H1 (cell line): ENCODE measurements around the gene SLC48A1. TPM values are rescaled to one million over a fixed set of nuclear protein-coding genes. Genes with fewer than 3 reads are reported as not detected.

ENCODE experiments used
- EZH2 ChIP-seq: fragments of 200-600 bp; sonication (generic); IDR thresholded peaks from 2 replicates; pipeline ENCODE4 v1.7.1; 2012; ENCODE audit warnings: low read depth, mild to moderate bottlenecking, moderate library complexity, low read length, inconsistent platforms; ENCODE audit not compliant: severe bottlenecking
- MAFK ChIP-seq: IDR thresholded peaks from 2 replicates; pipeline ENCODE4 v1.6.1; 2012; ENCODE audit warnings: low read depth, mild to moderate bottlenecking, improper control_type of control experiment, low read length
- RFX5 ChIP-seq: IDR thresholded peaks from 2 replicates; pipeline ENCODE4 v1.6.1; 2011; ENCODE audit warnings: low read depth, low read length, improper control_type of control experiment, borderline replicate concordance
- SAP30 ChIP-seq: fragments of 300-600 bp; sonication (generic); IDR thresholded peaks from 2 replicates; pipeline ENCODE4 v1.7.1; 2012; ENCODE audit warnings: low read length, moderate library complexity, mild to moderate bottlenecking, inconsistent platforms; ENCODE audit not compliant: insufficient read depth, insufficient replicate concordance
- SP1 ChIP-seq: IDR thresholded peaks from 2 replicates; pipeline ENCODE4 v1.6.1; 2011; ENCODE audit warnings: low read depth, low read length
- polyA plus RNA-seq, 7 experiments: library from polyadenylated mRNA; depleted of rRNA in 3 of 7; stranded (reverse) in 5 of 7; unstranded in 2 of 7; fragments of >200 nt in 5 of 7; fragments of 200-250 nt in 2 of 7; gene quantifications; 1 replicate in 5 of 7; 2 replicates in 1 of 7; 4 replicates in 1 of 7; pipeline versions ENCODE4 v1.2.1 to v1.2.3, GENCODE V29; 2011 to 2013; ENCODE audit warnings: missing spikeins in 2 of 7, mixed read lengths in 2 of 7
- total RNA-seq: library from RNA; stranded (reverse); fragmentation: NEBNext Ultra II Directional; extraction: Animal tissue kit (Norgen Biotek cat#: 25700); gene quantifications from 2 replicates; pipeline ENCODE4 v1.2.1, GENCODE V29; 2021
- TF ChIP-seq, protein P1 (sequence below): fragments of 300-600 bp; sonication (generic); IDR thresholded peaks from 2 replicates; pipeline ENCODE4 v1.7.1; 2012; ENCODE audit warnings: low read length, moderate library complexity, mild to moderate bottlenecking, inconsistent platforms; ENCODE audit not compliant: insufficient replicate concordance

SLC48A1 gene
- total and polyA plus RNA-seq, 2 of the 8 experiments (the other 6 are each of a cell fraction or from before 2014, with no cell fraction given), result 9.5 to 14.1 TPM

DNA sequence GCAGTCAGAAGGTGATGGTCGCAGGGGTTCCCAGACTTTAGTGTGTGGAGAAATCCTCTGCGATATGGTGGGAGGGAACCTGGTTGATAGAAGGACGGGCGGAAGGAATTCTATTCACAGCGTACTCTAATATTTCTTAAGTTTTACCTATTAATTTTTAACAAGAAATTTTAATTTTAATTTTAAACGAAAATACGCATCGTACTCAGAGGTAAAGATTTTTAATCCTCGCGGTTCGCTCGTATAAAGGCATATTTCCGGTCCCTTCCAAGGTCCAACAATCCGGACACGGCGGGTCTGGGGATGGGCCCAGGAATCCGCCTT is 338 bp upstream of the SLC48A1 start (continued):
- TF ChIP-seq, protein P1, sequence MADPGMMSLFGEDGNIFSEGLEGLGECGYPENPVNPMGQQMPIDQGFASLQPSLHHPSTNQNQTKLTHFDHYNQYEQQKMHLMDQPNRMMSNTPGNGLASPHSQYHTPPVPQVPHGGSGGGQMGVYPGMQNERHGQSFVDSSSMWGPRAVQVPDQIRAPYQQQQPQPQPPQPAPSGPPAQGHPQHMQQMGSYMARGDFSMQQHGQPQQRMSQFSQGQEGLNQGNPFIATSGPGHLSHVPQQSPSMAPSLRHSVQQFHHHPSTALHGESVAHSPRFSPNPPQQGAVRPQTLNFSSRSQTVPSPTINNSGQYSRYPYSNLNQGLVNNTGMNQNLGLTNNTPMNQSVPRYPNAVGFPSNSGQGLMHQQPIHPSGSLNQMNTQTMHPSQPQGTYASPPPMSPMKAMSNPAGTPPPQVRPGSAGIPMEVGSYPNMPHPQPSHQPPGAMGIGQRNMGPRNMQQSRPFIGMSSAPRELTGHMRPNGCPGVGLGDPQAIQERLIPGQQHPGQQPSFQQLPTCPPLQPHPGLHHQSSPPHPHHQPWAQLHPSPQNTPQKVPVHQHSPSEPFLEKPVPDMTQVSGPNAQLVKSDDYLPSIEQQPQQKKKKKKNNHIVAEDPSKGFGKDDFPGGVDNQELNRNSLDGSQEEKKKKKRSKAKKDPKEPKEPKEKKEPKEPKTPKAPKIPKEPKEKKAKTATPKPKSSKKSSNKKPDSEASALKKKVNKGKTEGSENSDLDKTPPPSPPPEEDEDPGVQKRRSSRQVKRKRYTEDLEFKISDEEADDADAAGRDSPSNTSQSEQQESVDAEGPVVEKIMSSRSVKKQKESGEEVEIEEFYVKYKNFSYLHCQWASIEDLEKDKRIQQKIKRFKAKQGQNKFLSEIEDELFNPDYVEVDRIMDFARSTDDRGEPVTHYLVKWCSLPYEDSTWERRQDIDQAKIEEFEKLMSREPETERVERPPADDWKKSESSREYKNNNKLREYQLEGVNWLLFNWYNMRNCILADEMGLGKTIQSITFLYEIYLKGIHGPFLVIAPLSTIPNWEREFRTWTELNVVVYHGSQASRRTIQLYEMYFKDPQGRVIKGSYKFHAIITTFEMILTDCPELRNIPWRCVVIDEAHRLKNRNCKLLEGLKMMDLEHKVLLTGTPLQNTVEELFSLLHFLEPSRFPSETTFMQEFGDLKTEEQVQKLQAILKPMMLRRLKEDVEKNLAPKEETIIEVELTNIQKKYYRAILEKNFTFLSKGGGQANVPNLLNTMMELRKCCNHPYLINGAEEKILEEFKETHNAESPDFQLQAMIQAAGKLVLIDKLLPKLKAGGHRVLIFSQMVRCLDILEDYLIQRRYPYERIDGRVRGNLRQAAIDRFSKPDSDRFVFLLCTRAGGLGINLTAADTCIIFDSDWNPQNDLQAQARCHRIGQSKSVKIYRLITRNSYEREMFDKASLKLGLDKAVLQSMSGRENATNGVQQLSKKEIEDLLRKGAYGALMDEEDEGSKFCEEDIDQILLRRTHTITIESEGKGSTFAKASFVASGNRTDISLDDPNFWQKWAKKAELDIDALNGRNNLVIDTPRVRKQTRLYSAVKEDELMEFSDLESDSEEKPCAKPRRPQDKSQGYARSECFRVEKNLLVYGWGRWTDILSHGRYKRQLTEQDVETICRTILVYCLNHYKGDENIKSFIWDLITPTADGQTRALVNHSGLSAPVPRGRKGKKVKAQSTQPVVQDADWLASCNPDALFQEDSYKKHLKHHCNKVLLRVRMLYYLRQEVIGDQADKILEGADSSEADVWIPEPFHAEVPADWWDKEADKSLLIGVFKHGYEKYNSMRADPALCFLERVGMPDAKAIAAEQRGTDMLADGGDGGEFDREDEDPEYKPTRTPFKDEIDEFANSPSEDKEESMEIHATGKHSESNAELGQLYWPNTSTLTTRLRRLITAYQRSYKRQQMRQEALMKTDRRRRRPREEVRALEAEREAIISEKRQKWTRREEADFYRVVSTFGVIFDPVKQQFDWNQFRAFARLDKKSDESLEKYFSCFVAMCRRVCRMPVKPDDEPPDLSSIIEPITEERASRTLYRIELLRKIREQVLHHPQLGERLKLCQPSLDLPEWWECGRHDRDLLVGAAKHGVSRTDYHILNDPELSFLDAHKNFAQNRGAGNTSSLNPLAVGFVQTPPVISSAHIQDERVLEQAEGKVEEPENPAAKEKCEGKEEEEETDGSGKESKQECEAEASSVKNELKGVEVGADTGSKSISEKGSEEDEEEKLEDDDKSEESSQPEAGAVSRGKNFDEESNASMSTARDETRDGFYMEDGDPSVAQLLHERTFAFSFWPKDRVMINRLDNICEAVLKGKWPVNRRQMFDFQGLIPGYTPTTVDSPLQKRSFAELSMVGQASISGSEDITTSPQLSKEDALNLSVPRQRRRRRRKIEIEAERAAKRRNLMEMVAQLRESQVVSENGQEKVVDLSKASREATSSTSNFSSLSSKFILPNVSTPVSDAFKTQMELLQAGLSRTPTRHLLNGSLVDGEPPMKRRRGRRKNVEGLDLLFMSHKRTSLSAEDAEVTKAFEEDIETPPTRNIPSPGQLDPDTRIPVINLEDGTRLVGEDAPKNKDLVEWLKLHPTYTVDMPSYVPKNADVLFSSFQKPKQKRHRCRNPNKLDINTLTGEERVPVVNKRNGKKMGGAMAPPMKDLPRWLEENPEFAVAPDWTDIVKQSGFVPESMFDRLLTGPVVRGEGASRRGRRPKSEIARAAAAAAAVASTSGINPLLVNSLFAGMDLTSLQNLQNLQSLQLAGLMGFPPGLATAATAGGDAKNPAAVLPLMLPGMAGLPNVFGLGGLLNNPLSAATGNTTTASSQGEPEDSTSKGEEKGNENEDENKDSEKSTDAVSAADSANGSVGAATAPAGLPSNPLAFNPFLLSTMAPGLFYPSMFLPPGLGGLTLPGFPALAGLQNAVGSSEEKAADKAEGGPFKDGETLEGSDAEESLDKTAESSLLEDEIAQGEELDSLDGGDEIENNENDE, result no peak
- TF ChIP-seq EZH2, result no peak
- no peak for TF ChIP-seq MAFK
- no peak for TF ChIP-seq RFX5
- no peak for TF ChIP-seq SP1
- no peak for TF ChIP-seq SAP30
